Endothelial cell of umbilical vein (primary cell): Measurements from ENCODE around the gene GPR137C.

Experiments
- CTCF ChIP-seq, 2 donors: IDR thresholded peaks; 1 replicate in 1 of 2; 2 replicates in 1 of 2; pipeline ENCODE4 v1.5.1; 2011; ENCODE audit warnings: low read length in 2 of 2, mild to moderate bottlenecking in 2 of 2, moderate library complexity in 2 of 2, control low read depth in 1 of 2, inconsistent platforms in 1 of 2, low read depth in 1 of 2; ENCODE audit not compliant: insufficient read depth in 1 of 2; ENCODE audit errors: extremely low read depth in 1 of 2
- EZH2 ChIP-seq: IDR thresholded peaks from 2 replicates; pipeline ENCODE4 v1.6.1; 2012; ENCODE audit warnings: borderline replicate concordance, low read depth, mild to moderate bottlenecking, moderate library complexity, low read length, inconsistent platforms; ENCODE audit not compliant: severe bottlenecking
- FOS ChIP-seq: IDR thresholded peaks from 2 replicates; pipeline ENCODE4 v1.6.1; 2011; ENCODE audit warnings: mild to moderate bottlenecking, low read length, moderate library complexity, borderline replicate concordance; ENCODE audit not compliant: insufficient read depth
- MAX ChIP-seq: IDR thresholded peaks from 2 replicates; pipeline ENCODE4 v1.6.1; 2011; ENCODE audit not compliant: insufficient read depth, insufficient read length
- POLR2A ChIP-seq: IDR thresholded peaks from 2 replicates; pipeline ENCODE4 v1.6.1; 2012; ENCODE audit warnings: low read depth, mild to moderate bottlenecking, control low read depth, low read length
- POLR2AphosphoS5 ChIP-seq: IDR thresholded peaks from 2 replicates; pipeline ENCODE4 v1.6.1; 2012; ENCODE audit warnings: low read depth, mild to moderate bottlenecking, control low read depth, low read length, moderate library complexity; ENCODE audit not compliant: insufficient read depth

DNA sequence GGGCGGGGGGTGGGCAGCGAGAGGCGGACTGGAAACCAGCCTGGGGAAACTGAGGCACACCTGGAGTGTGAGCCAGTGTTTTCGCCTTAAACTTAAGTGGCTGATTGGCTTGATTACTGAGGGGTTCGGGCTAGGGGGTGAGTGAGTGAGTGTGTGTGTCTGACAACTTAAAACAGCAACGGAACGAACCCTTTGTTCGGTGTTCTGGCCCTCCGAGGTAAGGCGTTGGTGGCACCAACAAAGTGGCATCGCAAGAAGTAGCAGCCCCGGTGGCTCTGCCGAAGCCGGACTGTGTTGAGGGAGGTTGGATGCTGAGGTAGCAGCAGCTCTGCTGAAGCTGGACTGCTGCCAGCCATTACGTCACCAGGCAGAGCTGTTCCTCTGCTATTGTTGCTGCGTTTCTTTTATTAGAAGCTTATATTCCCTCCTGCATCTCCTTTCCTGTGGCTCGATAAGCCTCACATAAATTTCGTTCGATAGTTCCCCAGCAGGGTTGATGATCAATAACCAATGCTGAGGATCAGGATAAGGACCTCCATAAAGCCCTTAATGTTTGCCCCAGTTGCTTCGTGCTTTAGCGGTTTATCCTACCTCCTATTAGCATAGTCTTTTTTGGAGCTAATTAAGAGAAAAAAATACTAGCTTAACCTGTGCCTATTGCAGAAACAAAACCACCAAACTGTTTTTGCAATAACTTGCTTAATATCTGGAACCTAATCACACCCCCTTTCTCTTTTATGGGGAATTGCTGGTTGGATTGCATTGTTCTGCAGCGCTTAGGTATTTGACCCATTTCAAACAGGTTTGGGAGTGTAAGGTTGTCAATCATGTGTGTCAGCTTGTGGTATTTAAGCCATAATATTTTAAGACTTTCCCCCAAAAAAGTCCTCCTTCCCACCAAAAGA, 1.3 kb downstream of the GPR137C start:
- TF ChIP-seq POLR2A (no peak), CTCF (IDR thresholded peaks at IDR 0.05; ENCODE audit: extremely low read depth in 1 of 2, insufficient read depth in 1 of 2, low read depth in 1 of 2, low read length in 2 of 2) (no peak), MAX (no peak), POLR2AphosphoS5 (no peak), EZH2 (no peak), FOS (no peak)
